ENCODE data around the gene STRN.

- TF ChIP-seq CTCF (conservative IDR thresholded peaks at IDR 0.05 in 1 of 2, IDR thresholded peaks at IDR 0.05 in 1 of 2; ENCODE audit: low read depth in 1 of 2, low read length in 2 of 2) (no peak), EZH2 (IDR thresholded peaks at IDR 0.05; ENCODE audit: low read length, missing control alignments) (no peak)
Observed at GRCh38 chr2:36963106-36963505, 3.2 kb downstream of the STRN start.
